Hypothalamus (tissue), 51 donors: ENCODE measurements around the gene TMSB4X.
A peak's percentile ranks its signal among the peaks of the same experiment; 100 is the strongest.
"Not testable (repeated sequence)": the region's sequence is repeated elsewhere in the genome, so short reads cannot be mapped to it uniquely, and the experiment has no call there.

Experiments used
- DNase-seq, 51 donors: peaks; one replicate each; lab custom pipeline; 2025; lab: John Stamatoyannopoulos, UW

The TMSB4X gene

GRCh38 chrX:12954376-12954775, 20.5 kb upstream of the TMSB4X start:
- no peak for DNase-seq

- no peak for DNase-seq
Measured at GRCh38 chrX:12954981-12955380, 19.9 kb upstream of the TMSB4X start.

GRCh38 chrX:12955882-12956703, 18.8 kb upstream of the TMSB4X start:
- DNase-seq: peak in 24 of 51 donors; percentile 5 to 51 (median 12)

GRCh38 chrX:12956704-12957534, 18.0 kb upstream of the TMSB4X start:
- DNase-seq: peak in 4 of 51 donors; percentile 1 to 21 (median 2)

- no peak for DNase-seq
Measured at GRCh38 chrX:12958059-12958458, 16.9 kb upstream of the TMSB4X start.

GRCh38 chrX:12958461-12958860, 16.4 kb upstream of the TMSB4X start:
- no peak for DNase-seq

GRCh38 chrX:12961196-12961718, 13.7 kb upstream of the TMSB4X start:
- no peak for DNase-seq

- no peak for DNase-seq
Measured at GRCh38 chrX:12962041-12962504, 12.8 kb upstream of the TMSB4X start.

GRCh38 chrX:12963210-12963850, 11.6 kb upstream of the TMSB4X start:
- not testable (repeated sequence) for DNase-seq

GRCh38 chrX:12965131-12965940, 9.6 kb upstream of the TMSB4X start:
- no peak for DNase-seq

- no peak for DNase-seq
Measured at GRCh38 chrX:12966151-12966550, 8.8 kb upstream of the TMSB4X start.

- DNase-seq: peak in 1 of 51 donors; percentile 1
Measured at GRCh38 chrX:12967711-12968465, 7.0 kb upstream of the TMSB4X start.

GRCh38 chrX:12970691-12971202, 4.2 kb upstream of the TMSB4X start:
- peak in 31 of 51 donors; percentile 0 to 69 (median 15) for DNase-seq

GRCh38 chrX:12971282-12972003, 3.5 kb upstream of the TMSB4X start:
- DNase-seq: peak in 12 of 51 donors; percentile 1 to 19 (median 4)

GRCh38 chrX:12972243-12972642, 2.7 kb upstream of the TMSB4X start:
- DNase-seq: no peak

- no peak for DNase-seq
Measured at GRCh38 chrX:12972878-12973560, 1.9 kb upstream of the TMSB4X start.

- DNase-seq: peak in 12 of 51 donors; percentile 1 to 43 (median 2)
Measured at GRCh38 chrX:12973561-12974304, 1.2 kb upstream of the TMSB4X start.
